Endometrial microvascular endothelial cells (primary cell): Measurements from ENCODE around the gene GSTM3. TPM values are rescaled to one million over a fixed set of nuclear protein-coding genes. Genes with fewer than 3 reads are reported as not detected.
"Not testable (repeated sequence)": the region's sequence is repeated elsewhere in the genome, so short reads cannot be mapped to it uniquely, and the experiment has no call there.

Source experiments
- in situ Hi-C: cut with HindIII; loops from 2 replicates; pipeline ENCODE4 v1.10.0; 2017; ENCODE audit warnings: low sequenced_read_pairs, low pct_unique_long_range_greater_than_20kb; ENCODE audit errors: inconsistent ontology term
- total RNA-seq: library from RNA; depleted of rRNA; stranded (reverse); fragments of >200 nt; gene quantifications from one replicate; pipeline ENCODE4 v1.2.3, GENCODE V29; 2015; ENCODE audit errors: inconsistent ontology term

Gene GSTM3
- total RNA-seq, 1 donor from 2014 or later = 30.4 TPM

- in situ Hi-C loops = no loop called here
Observed at GRCh38 chr1:109687641-109688499, 53.0 kb downstream of the GSTM3 start, which contains the start of gene GSTM1. GSTM1 (plus strand) TSS chr1:109687817; CDS start chr1:109687874, 57 bp downstream.

GRCh38 chr1:109687109-109687508, 53.7 kb downstream of the GSTM3 start:
- in situ Hi-C loops = not testable (repeated sequence)

GRCh38 chr1:109685890-109686289, 54.9 kb downstream of the GSTM3 start:
- in situ Hi-C loops = not testable (repeated sequence)

GRCh38 chr1:109685399-109685798, 55.4 kb downstream of the GSTM3 start:
- in situ Hi-C loops = not testable (repeated sequence)

- in situ Hi-C loops = not testable (repeated sequence)
Observed at GRCh38 chr1:109684777-109685176, 56.1 kb downstream of the GSTM3 start.

Other genes starting within 250 kb of the GSTM3 start
- gene CYB561D1, start 246.9 kb downstream of the GSTM3 start, total RNA-seq = 1.4 TPM
- gene AMIGO1, start 231.3 kb downstream of the GSTM3 start, total RNA-seq = 0.56 TPM
- not detected for gene GPR61, start 201.2 kb downstream of the GSTM3 start, total RNA-seq
- 15.3 TPM for gene GNAI3, start 192.4 kb downstream of the GSTM3 start, total RNA-seq
- not detected for gene GNAT2, start 121.4 kb downstream of the GSTM3 start, total RNA-seq
- 88.4 TPM for gene AMPD2, start 121.2 kb downstream of the GSTM3 start, total RNA-seq
- 6.6 TPM for gene GSTM4, start 84.9 kb downstream of the GSTM3 start, total RNA-seq
- 6.3 TPM for gene GSTM2, start 73.0 kb downstream of the GSTM3 start, total RNA-seq
- 19.0 TPM for gene GSTM1, start 53.2 kb downstream of the GSTM3 start, total RNA-seq
- gene GSTM5, start 28.8 kb downstream of the GSTM3 start, total RNA-seq = not detected
- not detected for gene EPS8L3, start 22.9 kb upstream of the GSTM3 start, total RNA-seq
- 8.9 TPM for gene CSF1, start 169.8 kb upstream of the GSTM3 start, total RNA-seq
- 38.9 TPM for gene AHCYL1, start 243.7 kb upstream of the GSTM3 start, total RNA-seq